WI38 (cell line): ENCODE measurements around the gene HOXC4.

Source experiments
- H3K4me3 ChIP-seq: 2 replicates; pipeline ENCODE4 v1.5.1; 2011; ENCODE audit warnings: low read depth, mild to moderate bottlenecking, control low read depth, low read length
- CTCF ChIP-seq: IDR thresholded peaks from 2 replicates; pipeline ENCODE4 v1.5.1; 2012; ENCODE audit warnings: low read depth, mild to moderate bottlenecking, control low read depth, low read length

Gene HOXC4

GRCh38 chr12:54032086-54032619 lies 21.5 kb upstream of the HOXC4 start:
- TF ChIP-seq CTCF, result no peak
- H3K4me3 ChIP-seq, result no peak overlapping the region

- no peak within 1 kb of the TSS for H3K4me3 ChIP-seq
- peak; percentile 88 for TF ChIP-seq CTCF
Measured at GRCh38 chr12:54032627-54033100, 21.0 kb upstream of the HOXC4 start, which contains the start of gene HOXC5. HOXC5 (plus strand) TSS chr12:54033050; CDS start chr12:54033123, 73 bp downstream.

- no peak overlapping the region for H3K4me3 ChIP-seq
Measured at GRCh38 chr12:54033106-54033979, 20.3 kb upstream of the HOXC4 start.

GRCh38 chr12:54033980-54034784 lies 19.5 kb upstream of the HOXC4 start:
- H3K4me3 ChIP-seq, result no peak overlapping the region
- no peak for TF ChIP-seq CTCF

More at GRCh38 chr12:54033106-54033979, 20.3 kb upstream of the HOXC4 start:
- TF ChIP-seq CTCF, result no peak

GRCh38 chr12:54034785-54035310 lies 18.8 kb upstream of the HOXC4 start:
- H3K4me3 ChIP-seq, result no peak overlapping the region
- TF ChIP-seq CTCF, result no peak

- no peak for TF ChIP-seq CTCF
Measured at GRCh38 chr12:54035568-54036264, 17.9 kb upstream of the HOXC4 start.

More at GRCh38 chr12:54035568-54036264, 17.9 kb upstream of the HOXC4 start:
- no peak overlapping the region for H3K4me3 ChIP-seq
